ENCODE measurements around the gene BANP. TPM values are rescaled to one million over a fixed set of nuclear protein-coding genes. Genes with fewer than 3 reads are reported as not detected.
"Not testable (repeated sequence)": the region's sequence is repeated elsewhere in the genome, so short reads cannot be mapped to it uniquely, and the experiment has no call there.

Gene BANP, protein sequence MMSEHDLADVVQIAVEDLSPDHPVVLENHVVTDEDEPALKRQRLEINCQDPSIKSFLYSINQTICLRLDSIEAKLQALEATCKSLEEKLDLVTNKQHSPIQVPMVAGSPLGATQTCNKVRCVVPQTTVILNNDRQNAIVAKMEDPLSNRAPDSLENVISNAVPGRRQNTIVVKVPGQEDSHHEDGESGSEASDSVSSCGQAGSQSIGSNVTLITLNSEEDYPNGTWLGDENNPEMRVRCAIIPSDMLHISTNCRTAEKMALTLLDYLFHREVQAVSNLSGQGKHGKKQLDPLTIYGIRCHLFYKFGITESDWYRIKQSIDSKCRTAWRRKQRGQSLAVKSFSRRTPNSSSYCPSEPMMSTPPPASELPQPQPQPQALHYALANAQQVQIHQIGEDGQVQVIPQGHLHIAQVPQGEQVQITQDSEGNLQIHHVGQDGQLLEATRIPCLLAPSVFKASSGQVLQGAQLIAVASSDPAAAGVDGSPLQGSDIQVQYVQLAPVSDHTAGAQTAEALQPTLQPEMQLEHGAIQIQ
- 16.4 and 57.0 TPM in 2 replicates for total RNA-seq

DNA sequence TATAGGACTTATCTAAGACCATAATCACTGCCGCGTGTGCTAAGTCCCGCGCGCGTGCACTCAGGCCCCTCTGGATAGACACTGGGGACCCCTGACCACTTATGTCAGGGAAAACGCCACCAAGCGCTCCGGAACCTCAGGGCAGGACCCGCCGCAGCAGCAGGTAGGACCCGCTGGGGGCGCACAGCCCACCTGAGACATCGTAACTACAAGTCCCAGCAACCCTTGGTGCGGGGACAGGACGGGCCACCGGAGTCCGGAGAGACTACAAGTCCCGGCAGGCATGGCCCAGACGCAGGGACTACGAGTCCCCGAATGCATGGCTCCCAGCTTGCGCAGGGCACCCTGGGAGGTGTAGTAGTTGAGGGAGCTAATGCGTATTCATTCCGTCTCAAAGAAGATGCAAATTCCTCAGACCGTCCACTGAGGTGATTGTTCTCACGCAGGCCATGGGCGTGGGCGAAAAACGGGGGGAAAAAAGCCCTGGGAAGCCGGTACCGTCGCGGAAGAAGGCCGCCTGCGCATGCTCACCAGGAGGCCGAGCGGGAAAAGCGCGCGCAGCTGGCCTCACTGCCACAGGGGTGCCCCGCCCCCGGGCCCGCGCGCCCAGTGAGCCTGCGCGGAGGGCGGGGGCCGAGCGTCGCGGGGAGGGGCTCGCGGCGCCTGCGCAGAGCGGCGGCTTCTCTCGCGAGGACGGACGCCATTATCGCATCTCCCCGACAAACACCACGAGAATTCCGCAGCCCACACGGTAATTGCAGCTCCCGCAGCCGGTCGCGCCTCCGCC lies at the start of gene BANP:
BANP (plus strand) TSS at position 670 of the 787 bp plus-strand sequence. CDS start 23,682 bp downstream, outside the sequence.
- peak; percentile 97 for DNase-seq (ENCODE audit: low read depth, low spot score)

DNA sequence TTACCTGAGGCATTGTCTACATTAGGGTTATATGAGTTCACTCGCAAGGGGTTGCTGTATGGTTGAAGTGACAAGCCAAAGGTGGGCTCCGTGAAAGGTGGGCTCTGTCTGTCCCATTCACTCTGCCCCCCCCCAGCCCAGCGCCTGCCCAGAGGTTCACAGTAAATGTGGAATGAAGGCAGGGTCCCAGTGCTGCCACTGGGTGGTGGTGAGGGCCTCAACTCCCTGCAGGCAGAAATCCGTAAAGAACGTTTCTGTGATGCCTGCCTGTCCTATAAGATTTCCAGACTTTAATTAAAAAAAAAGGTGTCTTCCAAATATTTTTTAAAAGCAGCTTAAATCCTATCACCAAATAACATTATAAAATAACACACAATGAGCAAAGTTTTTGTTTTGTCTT lies 46.3 kb upstream of the BANP start:
- not testable (repeated sequence) for DNase-seq (ENCODE audit: low read depth, low spot score)

DNA sequence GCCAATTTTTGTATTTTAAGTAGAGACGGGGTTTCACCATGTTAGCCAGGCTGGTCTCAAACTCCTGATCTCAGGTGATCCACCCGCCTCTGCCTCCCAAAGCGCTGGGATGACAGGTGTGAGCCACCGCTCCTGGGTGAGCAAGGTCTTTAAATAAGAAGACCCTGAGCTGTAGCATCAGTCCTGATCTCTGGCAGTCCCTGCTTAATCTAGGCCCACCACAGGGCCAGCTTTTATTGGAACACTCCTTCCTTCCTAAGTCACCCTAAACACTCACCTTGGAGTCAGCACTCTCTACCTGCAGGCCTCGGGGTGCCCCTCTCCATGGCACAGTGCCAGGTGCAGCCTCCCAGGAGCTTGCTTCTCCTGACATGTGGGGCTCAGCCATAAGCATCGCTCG lies 45.7 kb upstream of the BANP start:
- DNase-seq (ENCODE audit: low read depth, low spot score): not testable (repeated sequence)

DNA sequence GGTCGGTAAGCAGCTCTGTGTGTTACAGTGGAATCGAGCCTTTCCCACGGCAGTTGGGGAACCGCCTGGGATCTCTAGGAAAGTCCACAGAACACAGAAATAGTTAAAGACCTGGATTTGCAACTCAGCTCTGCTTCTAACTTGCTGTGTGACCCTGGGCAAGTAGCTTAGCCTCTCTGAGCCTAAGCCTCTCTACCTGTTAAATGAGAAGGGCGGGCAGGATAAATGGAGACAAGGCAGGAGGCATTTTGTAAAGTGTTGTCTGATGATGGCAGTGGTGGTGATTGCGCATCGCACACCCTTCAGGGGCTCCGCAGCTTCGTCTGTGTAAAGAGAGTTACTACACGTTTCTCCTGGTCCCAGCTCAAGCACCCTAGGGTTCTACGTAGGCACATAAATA lies 43.1 kb upstream of the BANP start:
- not testable (repeated sequence) for DNase-seq (ENCODE audit: low read depth, low spot score)

DNA sequence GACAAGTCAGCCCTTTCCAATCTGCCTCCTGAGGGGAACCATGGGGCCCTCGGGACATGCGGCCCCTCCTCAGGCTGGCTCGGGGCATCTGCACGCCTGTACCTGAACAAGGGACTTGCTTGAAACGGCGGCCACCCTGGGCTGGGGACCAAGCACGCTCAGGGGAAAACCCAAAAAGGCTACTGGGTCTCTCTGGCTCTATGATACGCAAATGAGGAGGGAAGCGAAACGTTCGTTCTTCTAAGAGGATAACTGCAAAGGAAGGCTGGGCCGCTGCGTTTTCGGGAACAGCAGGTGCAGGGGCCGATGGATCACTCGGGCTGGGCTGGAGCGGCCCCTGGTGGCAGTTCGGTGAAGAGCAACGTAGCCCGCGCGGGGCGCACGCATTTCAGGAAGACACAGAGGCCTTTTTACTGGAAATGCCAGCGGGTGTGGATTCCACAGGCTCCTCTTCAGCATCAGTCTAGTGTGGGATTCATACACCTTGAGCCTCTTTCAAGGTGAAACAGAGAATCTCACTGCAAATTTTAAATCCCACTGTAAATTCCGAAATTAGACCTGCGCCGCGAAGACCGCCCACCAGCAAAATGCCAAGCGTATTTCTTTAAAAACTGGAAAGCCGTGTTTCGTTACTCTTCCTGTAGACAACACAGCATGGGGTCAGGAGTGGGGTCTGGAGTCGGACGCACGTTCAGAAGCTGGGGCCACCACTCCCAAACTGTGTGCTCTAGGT lies 41.9 kb upstream of the BANP start:
- not testable (repeated sequence) for DNase-seq (ENCODE audit: low read depth, low spot score)

DNA sequence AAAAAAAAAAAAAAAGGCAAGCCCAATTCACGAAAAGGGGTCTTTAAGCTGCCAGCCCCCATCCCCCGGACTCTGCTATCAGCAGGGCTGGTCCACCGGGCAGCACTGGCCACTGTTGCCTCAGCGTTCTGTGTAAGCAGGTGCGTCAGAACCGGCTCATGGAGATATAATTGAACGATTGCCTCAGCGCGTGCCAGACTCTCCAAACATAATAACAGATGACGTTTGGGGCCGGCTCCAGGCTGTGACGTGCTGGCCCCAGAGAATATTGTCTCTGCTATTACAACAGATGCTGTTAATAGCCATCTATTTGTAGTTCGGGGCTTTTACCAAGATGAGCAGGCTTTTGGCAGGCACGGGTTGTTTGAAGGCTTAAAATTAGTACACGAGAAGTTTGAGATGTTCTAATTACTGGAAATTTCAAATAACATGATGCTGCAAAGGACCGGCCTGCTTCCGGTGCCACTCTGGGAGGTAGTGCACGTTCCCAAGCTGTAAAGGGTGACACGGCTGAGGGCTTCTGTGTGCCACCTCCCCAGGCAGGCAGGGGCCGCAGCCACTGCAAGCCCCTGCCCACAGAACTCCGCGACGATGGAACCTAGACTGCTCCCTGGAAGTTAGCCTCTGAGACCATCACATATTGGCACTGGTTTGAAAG lies 40.0 kb upstream of the BANP start:
- not testable (repeated sequence) for DNase-seq (ENCODE audit: low read depth, low spot score)

DNA sequence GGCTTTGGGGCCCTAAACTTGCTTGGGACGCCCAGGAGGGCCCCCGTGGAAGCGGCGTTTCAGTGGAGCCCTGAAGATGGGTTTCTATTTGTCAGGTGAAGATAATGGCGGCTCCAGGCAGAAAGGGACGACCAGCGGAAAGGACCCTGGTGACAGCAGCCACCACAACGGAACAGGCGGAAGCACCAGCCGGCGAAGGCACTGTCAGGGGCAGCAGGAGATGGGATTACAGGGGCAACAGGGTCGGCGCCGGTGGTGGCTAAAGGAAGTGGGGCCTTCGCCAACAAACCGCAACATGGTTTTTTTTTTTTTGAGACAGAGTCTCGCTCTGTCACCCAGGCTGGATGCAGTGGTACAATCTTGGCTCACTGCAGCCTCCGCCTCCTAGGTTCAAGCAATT lies 38.5 kb upstream of the BANP start:
- DNase-seq (ENCODE audit: low read depth, low spot score): not testable (repeated sequence)

DNA sequence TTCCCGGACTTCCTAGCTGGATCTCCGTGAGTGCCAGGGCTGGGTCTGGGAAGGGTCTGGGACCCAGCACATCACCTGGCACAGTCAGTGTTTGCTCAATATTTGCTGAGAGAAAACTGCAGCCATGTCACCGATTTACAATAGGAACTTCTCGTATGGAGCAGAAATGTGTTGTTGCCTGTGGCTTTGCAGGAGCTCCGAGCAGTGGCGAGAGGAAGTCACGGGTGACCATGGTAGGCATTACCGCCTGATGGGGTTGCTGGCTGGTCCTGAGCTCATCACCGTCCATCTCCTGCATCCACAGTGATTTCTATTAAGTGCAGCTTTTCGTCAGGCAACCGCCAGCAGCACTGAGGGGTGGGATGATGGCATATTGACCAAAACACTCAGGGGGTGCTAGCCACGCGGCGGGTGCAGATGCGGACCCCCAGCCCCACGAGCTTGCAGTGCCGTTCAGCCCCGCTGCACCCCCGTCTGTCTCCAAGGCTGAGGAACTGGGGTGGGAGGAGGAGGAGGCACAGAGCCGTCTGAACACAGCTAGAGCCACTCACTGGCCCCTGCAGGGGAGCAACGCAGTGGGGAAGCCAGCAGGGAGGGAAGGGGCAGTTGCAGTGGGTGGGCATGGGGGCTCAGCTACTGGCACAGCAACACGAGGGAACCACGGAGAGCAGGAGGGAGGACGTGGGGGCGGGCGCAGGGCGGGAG lies 37.1 kb upstream of the BANP start:
- DNase-seq (ENCODE audit: low read depth, low spot score): not testable (repeated sequence)

DNA sequence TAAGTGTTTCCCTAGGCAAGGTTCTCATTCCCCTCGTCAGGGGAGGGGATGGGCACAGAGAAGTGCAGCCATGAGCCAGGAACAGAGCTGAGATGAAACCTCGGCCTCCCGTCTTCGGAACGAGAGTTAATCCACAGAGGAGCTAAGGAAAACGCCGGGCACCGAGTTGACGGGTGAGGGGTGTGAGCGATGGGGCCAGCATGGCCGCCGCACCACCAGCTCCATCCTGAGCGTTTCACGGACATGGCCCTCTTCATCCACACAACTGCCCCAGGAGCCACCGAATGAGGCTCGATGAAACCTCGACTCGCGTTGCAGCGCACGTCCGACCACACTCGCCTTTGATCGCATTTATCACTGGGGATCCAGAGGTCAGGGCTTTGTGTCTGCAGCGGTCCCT lies 36.4 kb upstream of the BANP start:
- no peak for DNase-seq (ENCODE audit: low read depth, low spot score)

DNA sequence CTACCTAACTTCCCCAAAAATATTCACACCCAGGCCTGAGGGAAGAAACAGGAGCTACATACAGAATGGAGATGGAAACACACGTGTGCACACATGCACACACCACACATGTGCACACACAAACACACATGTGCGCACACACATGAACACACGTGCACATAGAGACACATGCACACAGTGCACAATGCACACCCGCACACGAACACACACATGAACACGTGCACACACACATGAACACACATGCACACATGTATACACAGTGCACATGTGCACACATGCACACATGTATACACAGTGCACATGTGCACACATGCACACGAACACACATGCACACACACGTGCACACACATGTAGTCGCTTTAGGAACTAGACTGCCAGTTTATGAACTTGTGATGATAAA lies 33.7 kb upstream of the BANP start:
- no peak for DNase-seq (ENCODE audit: low read depth, low spot score)

DNA sequence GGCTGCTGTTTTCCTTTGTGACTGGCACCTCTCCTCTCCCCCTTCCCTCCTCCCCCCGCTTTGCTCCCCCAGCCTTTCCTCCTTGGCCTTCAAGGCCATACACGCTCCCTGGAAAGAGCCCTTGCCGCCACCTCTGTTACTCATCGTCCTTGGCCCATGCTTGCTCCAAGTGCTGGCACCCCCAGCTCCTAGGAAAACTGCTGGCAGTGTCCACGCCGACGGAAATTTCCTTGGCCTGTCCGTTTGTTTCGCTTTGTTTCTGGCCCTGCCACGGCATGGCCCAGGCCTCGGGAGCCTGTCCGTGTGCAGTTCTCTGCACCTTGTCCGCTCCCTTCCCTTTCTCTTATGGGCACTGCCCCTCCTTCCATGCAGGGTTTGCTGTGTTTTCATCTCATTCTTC lies 32.9 kb upstream of the BANP start:
- DNase-seq (ENCODE audit: low read depth, low spot score): no peak

DNA sequence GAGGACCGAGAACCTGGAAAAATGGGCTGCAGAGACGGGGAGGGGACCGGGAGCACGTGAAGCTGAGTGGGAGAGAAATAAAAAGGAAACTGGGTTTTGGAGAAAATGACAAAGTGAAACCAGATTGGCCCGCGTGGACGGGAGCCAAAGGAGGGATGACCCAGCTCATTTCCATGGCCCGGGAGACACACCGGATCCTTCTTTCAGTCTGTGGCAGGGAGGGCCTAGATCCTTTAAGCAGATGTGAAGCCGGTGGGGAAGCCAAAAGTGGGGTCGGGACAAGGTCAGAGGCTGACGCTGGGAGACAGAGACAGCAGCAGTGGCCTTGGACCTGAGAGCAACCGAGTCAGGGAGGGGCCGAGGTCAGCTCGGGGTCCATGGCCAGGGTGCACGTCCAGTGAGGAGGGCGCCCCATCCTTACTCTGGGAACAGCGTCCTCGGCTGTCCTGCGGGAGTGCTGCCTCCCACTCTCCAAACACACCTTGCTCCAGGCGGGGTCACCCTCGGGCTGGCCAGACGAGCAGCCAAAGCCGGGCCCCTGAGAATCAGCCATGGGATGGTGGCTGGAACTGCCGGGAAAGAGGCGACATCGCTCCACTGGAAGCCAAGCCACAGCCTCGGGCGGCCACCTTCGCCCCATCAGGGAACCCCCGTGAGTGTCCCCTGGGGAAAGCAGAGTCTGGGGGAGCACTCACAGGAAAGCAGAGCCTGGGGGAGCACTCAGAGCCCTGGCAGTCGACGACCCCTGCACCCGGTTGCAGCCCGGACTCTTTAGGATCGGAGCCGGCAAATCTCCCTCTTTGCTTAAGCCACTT lies 32.2 kb upstream of the BANP start:
- DNase-seq (ENCODE audit: low read depth, low spot score): no peak

DNA sequence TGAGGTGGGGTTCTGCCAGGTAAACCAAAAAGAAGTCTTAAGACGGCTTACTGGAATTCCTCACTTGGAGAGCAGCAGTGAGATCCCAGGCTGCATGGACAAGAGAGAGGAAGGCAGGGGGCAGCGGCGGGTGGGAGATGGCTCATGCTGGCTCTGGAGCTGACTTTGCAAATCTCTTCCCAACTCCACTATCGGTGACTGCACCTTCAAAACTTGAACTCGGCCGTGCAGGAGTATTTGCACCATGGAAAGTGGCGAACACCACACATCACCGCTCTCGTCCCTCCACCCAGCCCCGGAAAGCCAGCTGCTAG lies 31.6 kb upstream of the BANP start:
- DNase-seq (ENCODE audit: low read depth, low spot score): no peak

DNA sequence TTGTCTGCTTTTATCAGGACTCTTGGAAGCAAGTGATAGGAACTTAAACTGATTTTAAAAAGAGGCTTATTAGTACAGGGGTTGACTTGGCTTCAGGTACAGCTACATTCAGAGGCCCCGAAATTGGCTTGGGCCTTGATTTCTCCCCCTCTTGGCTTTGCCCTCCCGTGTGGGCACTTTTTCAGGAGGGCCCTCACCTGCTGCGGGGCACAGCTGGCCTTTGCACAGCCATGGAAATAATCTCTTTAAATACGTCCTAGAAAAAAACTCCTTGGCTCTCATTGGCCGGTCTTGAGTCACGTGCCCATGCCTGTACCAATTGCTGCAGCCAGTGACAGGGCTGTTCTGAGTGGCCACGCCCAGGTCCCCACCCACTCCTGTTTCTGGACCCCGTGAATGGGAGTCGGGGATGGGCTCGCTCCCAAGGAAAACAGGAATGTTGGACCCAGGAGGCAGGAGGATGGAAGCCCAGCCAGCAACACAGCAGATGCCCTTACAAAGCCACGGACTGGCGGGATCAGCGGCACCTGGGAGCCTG lies 29.9 kb upstream of the BANP start:
- DNase-seq (ENCODE audit: low read depth, low spot score): no peak

DNA sequence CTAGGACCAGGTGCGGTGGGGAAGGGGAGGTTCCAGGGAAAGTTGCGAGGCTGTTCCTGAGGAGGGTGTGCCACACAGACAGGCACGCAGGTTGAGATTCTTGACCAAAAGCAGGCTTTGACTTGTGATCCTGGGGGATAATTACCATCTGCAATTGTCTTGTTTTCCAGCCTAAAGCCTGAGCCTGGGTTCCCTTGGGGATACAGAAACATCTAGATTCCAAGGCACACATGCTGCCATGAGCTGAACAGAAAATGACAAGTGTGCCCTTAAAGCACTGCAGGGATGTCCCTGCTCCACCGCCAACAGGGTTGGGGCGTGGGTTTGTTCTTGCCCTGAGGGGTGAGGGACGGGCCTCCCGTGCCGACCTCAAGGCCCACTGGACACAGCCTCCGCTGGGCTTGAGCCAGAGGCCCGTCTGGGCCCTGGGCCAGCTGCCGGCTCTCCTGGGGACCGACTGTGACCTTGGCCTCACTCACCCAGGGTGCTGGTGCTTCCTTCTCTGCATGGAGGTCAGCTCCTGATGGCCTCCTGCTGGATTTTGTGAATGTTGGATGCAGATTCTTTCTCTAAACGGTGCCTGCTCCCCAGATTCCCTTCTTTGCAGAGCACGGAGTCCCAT lies 28.9 kb upstream of the BANP start:
- no peak for DNase-seq (ENCODE audit: low read depth, low spot score)

DNA sequence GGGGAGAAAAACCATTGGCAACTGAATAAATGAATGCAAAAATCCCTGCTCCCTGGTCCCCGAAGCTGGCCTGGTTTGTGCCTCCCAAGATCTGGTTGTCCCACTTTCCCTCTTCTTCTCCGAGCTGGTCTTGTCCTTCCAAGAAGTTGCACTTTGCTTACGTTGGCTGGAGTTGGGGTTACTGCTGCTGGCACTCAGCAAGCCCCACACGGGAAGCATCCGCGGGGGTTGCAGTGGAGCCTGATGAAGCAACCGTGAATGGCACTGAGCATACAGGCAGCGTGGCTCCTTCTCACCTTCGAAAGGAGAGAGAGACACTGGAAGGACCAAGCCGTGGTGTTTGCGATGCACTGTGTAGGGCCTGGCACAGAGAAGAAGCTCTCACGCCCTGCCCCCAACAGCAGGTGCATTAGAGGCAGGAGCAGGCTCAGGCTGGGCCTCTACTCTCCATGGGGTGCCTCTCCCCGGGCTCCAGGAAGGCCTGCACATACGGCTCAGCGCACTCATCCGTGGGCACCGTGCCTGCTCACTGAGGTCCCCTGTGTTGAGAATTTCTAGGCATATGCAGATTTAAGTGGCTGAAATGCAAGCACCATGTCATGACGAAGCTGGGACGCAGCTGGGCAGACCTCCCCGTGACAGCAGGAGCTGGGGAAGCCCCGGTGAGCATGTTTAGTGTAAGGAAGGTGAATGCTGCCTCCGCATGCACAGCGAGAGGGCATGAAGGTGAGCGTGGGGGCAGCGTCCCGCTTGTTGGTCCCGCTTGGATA lies 27.0 kb upstream of the BANP start:
- no peak for DNase-seq (ENCODE audit: low read depth, low spot score)

DNA sequence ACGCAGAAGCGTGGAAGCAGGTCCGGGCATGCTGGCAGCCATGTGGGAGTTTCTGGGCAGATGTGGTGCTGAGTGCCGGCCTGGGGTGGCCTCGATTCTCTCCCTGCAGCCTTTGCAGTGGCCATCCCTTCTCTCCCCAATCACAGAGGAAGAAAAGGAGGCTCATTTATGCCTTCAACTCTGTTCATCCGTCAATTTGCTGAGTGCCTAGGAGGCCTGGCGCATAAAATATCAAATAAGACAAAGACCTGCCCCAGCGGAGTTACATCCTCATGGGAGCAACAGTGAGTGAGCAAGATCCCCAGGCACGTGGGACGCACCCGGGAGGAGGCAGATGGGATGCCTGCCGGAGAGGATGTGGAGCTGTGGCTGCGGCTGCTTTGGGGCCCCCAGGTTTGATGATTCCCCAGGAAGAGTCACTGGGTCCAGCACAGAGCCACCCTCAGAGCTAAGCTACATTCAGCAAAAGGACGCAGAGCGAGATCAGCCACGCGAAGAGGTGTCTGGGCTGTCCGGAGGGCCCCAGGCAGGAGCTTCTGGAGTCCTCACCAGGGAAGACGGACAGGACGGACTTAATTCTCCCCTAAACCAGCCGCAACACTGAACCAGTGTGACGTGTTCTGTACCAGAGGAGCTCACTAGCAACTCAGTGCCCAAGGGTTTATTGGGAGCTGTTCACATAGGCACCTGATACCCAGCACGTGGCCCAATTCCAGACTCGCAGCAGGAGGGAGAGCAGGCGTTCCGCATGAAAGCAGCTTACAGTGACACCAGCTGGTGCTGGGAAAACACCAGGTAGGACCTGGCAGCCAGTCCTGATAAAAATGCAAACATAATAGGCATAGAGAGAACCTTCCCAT lies 26.2 kb upstream of the BANP start:
- no peak for DNase-seq (ENCODE audit: low read depth, low spot score)

Data from pulmonary artery endothelial cell (primary cell).